ENCODE data around the gene IL17REL. TPM values are rescaled to one million over a fixed set of nuclear protein-coding genes. Genes with fewer than 3 reads are reported as not detected.

The IL17REL gene
- total RNA-seq, 1 donor from 2014 or later = 0.10 TPM

GRCh38 chr22:50041361-50042065, 28.9 kb upstream of the IL17REL start:
- H3K9me3 Mint-ChIP-seq = peaks cover 4% of the 10 kb centered on the region
- H3K27me3 Mint-ChIP-seq = peaks cover 20% of the 10 kb centered on the region
- no peak overlapping the region for H3K27ac Mint-ChIP-seq
- H3K36me3 Mint-ChIP-seq = no peaks in the 10 kb centered on the region
- H3K4me3 Mint-ChIP-seq = no peak overlapping the region
- DNase-seq (ENCODE audit: extremely low spot score, unreplicated experiment) = no peak
- no peak for TF ChIP-seq CTCF (conservative IDR thresholded peaks at IDR 0.05)
- no peaks in the 10 kb centered on the region for H3K4me1 Mint-ChIP-seq (ENCODE audit: unreplicated experiment)

GRCh38 chr22:50040717-50041116, 28.2 kb upstream of the IL17REL start:
- H3K27ac Mint-ChIP-seq = no peak overlapping the region
- TF ChIP-seq CTCF (conservative IDR thresholded peaks at IDR 0.05) = no peak
- DNase-seq (ENCODE audit: extremely low spot score, unreplicated experiment) = no peak
- H3K9me3 Mint-ChIP-seq = peaks cover 4% of the 10 kb centered on the region
- no peaks in the 10 kb centered on the region for H3K36me3 Mint-ChIP-seq
- H3K27me3 Mint-ChIP-seq = peaks cover 20% of the 10 kb centered on the region
- H3K4me3 Mint-ChIP-seq = no peak overlapping the region
- H3K4me1 Mint-ChIP-seq (ENCODE audit: unreplicated experiment) = no peaks in the 10 kb centered on the region

- DNase-seq (ENCODE audit: extremely low spot score, unreplicated experiment) = no peak
- H3K27me3 Mint-ChIP-seq = peaks cover 20% of the 10 kb centered on the region
- no peak overlapping the region for H3K4me3 Mint-ChIP-seq
- H3K27ac Mint-ChIP-seq = no peak overlapping the region
- no peak for TF ChIP-seq CTCF (conservative IDR thresholded peaks at IDR 0.05)
- peaks cover 4% of the 10 kb centered on the region for H3K9me3 Mint-ChIP-seq
- no peaks in the 10 kb centered on the region for H3K4me1 Mint-ChIP-seq (ENCODE audit: unreplicated experiment)
- no peaks in the 10 kb centered on the region for H3K36me3 Mint-ChIP-seq
Observed at GRCh38 chr22:50039669-50040443, 27.3 kb upstream of the IL17REL start.

- Mint-ChIP-seq H3K9me3 (no peaks in the 10 kb centered on the region), H3K27ac (no peak overlapping the region), H3K4me1 (ENCODE audit: unreplicated experiment) (no peaks in the 10 kb centered on the region), H3K4me3 (no peak overlapping the region), H3K27me3 (peaks cover 5% of the 10 kb centered on the region), H3K36me3 (no peaks in the 10 kb centered on the region)
- DNase-seq (ENCODE audit: extremely low spot score, unreplicated experiment) = no peak
- no peak for TF ChIP-seq CTCF (conservative IDR thresholded peaks at IDR 0.05)
Observed at GRCh38 chr22:50035976-50036724, 23.6 kb upstream of the IL17REL start.

- no peak for DNase-seq (ENCODE audit: extremely low spot score, unreplicated experiment)
- no peak overlapping the region for H3K4me3 Mint-ChIP-seq
- no peak overlapping the region for H3K27ac Mint-ChIP-seq
- peaks cover 5% of the 10 kb centered on the region for H3K27me3 Mint-ChIP-seq
- H3K36me3 Mint-ChIP-seq = no peaks in the 10 kb centered on the region
- no peaks in the 10 kb centered on the region for H3K9me3 Mint-ChIP-seq
- no peaks in the 10 kb centered on the region for H3K4me1 Mint-ChIP-seq (ENCODE audit: unreplicated experiment)
- no peak for TF ChIP-seq CTCF (conservative IDR thresholded peaks at IDR 0.05)
Observed at GRCh38 chr22:50035131-50035881, 22.7 kb upstream of the IL17REL start.

Measured in type B pancreatic cell (in vitro differentiated cells).